Caco-2 (cell line): ENCODE results near the gene RYR1. TPM values are rescaled to one million over a fixed set of nuclear protein-coding genes. Genes with fewer than 3 reads are reported as not detected.
"Not testable (repeated sequence)": the region's sequence is repeated elsewhere in the genome, so short reads cannot be mapped to it uniquely, and the experiment has no call there.

Source experiments
- BruUV-seq: library from RNA; stranded (reverse); fragments of 400-500 nt; replicated peaks from 2 replicates; lab custom pipeline; 2021; lab: Mats Ljungman, UMichigan
- CTCF ChIA-PET: fragments of 300-600 bp; sonication (Branson Sonifier 250); formaldehyde crosslinking; loops from one replicate; lab custom pipeline; 2022; ENCODE audit warnings: antibody characterized with exemption; lab: Charles Lee
- POLR2A ChIA-PET: fragments of 300-600 bp; sonication (Branson Sonifier 250); formaldehyde crosslinking; loops from one replicate; lab custom pipeline; 2022; ENCODE audit warnings: antibody characterized with exemption; lab: Charles Lee
- DNase-seq, 2 experiments: peaks; one replicate each; pipeline versions ENCODE4 v3.0.0 to v3.0.0-alpha.2; 2020 to 2022
- H3K27me3 ChIP-seq: replicated peaks from 2 replicates; pipeline ENCODE4 v1.6.0; 2011; ENCODE audit warnings: low read length; ENCODE audit not compliant: control insufficient read depth, insufficient read depth
- H3K36me3 ChIP-seq: 2 replicates; pipeline ENCODE4 v1.5.1; 2011; ENCODE audit warnings: low read length; ENCODE audit not compliant: control insufficient read depth, insufficient read depth
- H3K4me1 ChIP-seq: fragments of 250-450 bp; sonication (Bioruptor Pico); 2 replicates; pipeline ENCODE4 v1.5.1; 2020; ENCODE audit warnings: mild to moderate bottlenecking
- H3K4me3 ChIP-seq: 2 replicates; pipeline ENCODE4 v1.5.1; 2011; ENCODE audit warnings: low read depth, mild to moderate bottlenecking, control low read depth, low read length
- H3K9me3 ChIP-seq: fragments of 250-450 bp; sonication (Bioruptor Pico); 2 replicates; pipeline ENCODE4 v1.5.1; 2020; ENCODE audit warnings: mild to moderate bottlenecking, moderate library complexity
- H3K27ac Mint-ChIP-seq: one replicate; pipeline ENCODE4 v1.8.0; 2022; ENCODE audit warnings: mixed read lengths; ENCODE audit not compliant: unreplicated experiment
- H3K27me3 Mint-ChIP-seq: one replicate; pipeline ENCODE4 v1.8.0; 2022; ENCODE audit warnings: mixed read lengths; ENCODE audit not compliant: insufficient read depth, unreplicated experiment
- H3K36me3 Mint-ChIP-seq: one replicate; pipeline ENCODE4 v1.8.0; 2022; ENCODE audit warnings: mild to moderate bottlenecking, mixed read lengths; ENCODE audit not compliant: insufficient read depth, unreplicated experiment
- H3K4me1 Mint-ChIP-seq: one replicate; pipeline ENCODE4 v1.8.0; 2022; ENCODE audit warnings: low read depth, mixed read lengths; ENCODE audit not compliant: unreplicated experiment
- H3K4me3 Mint-ChIP-seq: one replicate; pipeline ENCODE4 v1.8.0; 2022; ENCODE audit warnings: mild to moderate bottlenecking, moderate library complexity, mixed read lengths; ENCODE audit not compliant: unreplicated experiment
- H3K9me3 Mint-ChIP-seq: one replicate; pipeline ENCODE4 v1.8.0; 2022; ENCODE audit warnings: mixed read lengths; ENCODE audit not compliant: unreplicated experiment
- CTCF ChIP-seq, 2 experiments: fragments of 200-600 bp in 1 of 2; IDR thresholded peaks; 1 replicate in 1 of 2; 2 replicates in 1 of 2; pipeline versions ENCODE4 v1.5.1 to v1.8.0; 2011 to 2022; ENCODE audit warnings: antibody characterized with exemption in 1 of 2, control low read depth in 1 of 2, inconsistent platforms in 1 of 2, low read depth in 1 of 2, low read length in 1 of 2, mild to moderate bottlenecking in 1 of 2, moderate library complexity in 1 of 2; ENCODE audit not compliant: insufficient read depth in 1 of 2, severe bottlenecking in 1 of 2, unreplicated experiment in 1 of 2
- intact Hi-C: fragments of 100-400 bp; cut with micrococcal nuclease; formaldehyde crosslinking; loops from one replicate; pipeline ENCODE4 v1.10.0; 2022; ENCODE audit not compliant: unreplicated experiment
- total RNA-seq: library from RNA; stranded (reverse); gene quantifications from 2 replicates; pipeline ENCODE4 v1.2.3, GENCODE V29; 2022

Gene RYR1
- total RNA-seq, 1 experiment from 2014 or later = 5.6 TPM

GRCh38 chr19:38556521-38557174, 123.2 kb downstream of the RYR1 start:
- peaks cover under 1% of the 10 kb centered on the region for H3K36me3 Mint-ChIP-seq
- no peak overlapping the region for H3K27ac Mint-ChIP-seq
- BruUV-seq = no TSS peak
- ChIA-PET CTCF (interaction anchor here (0.6 to 1.9 kb wide), 3 partner anchors 18 to 418 kb away, joined by 3 to 6 read pairs (median 3); partner anchors contain the start of gene FAM98C), POLR2A (no interaction called here)
- H3K4me3 Mint-ChIP-seq = no peak overlapping the region
- no peaks in the 10 kb centered on the region for H3K9me3 ChIP-seq
- TF ChIP-seq CTCF (IDR thresholded peaks at IDR 0.05; ENCODE audit: insufficient read depth in 1 of 2, low read depth in 1 of 2, low read length in 1 of 2, severe bottlenecking in 1 of 2, unreplicated experiment in 1 of 2) = peak; percentile 32 to 58
- H3K27me3 Mint-ChIP-seq = peaks cover 7% of the 10 kb centered on the region
- H3K9me3 Mint-ChIP-seq = no peaks in the 10 kb centered on the region
- peak in 1 of 2 experiments; percentile 32 for DNase-seq
- intact Hi-C loops = no loop called here
- H3K4me3 ChIP-seq = no peak overlapping the region
- no peaks in the 10 kb centered on the region for H3K4me1 ChIP-seq
- no peaks in the 10 kb centered on the region for H3K4me1 Mint-ChIP-seq
- no peaks in the 10 kb centered on the region for H3K27me3 ChIP-seq
- no peaks in the 10 kb centered on the region for H3K36me3 ChIP-seq

- ChIA-PET CTCF (interaction anchor here (1.9 kb wide), 1 partner anchor 155 kb away, joined by 6 read pairs; the partner anchor contains the start of gene FAM98C), POLR2A (no interaction called here)
- H3K36me3 Mint-ChIP-seq = no peaks in the 10 kb centered on the region
- intact Hi-C loops = no loop called here
- Histone ChIP-seq H3K4me1 (no peaks in the 10 kb centered on the region), H3K9me3 (no peaks in the 10 kb centered on the region), H3K4me3 (no peak overlapping the region), H3K36me3 (no peaks in the 10 kb centered on the region), H3K27me3 (no peaks in the 10 kb centered on the region)
- H3K27ac Mint-ChIP-seq = no peak overlapping the region
- no peak overlapping the region for H3K4me3 Mint-ChIP-seq
- H3K9me3 Mint-ChIP-seq = no peaks in the 10 kb centered on the region
- DNase-seq = peak in 1 of 2 experiments; percentile 29
- no peaks in the 10 kb centered on the region for H3K4me1 Mint-ChIP-seq
- TF ChIP-seq CTCF (IDR thresholded peaks at IDR 0.05; ENCODE audit: insufficient read depth in 1 of 2, low read depth in 1 of 2, low read length in 1 of 2, severe bottlenecking in 1 of 2, unreplicated experiment in 1 of 2) = peak in 1 of 2 experiments; percentile 29
- no TSS peak for BruUV-seq
- H3K27me3 Mint-ChIP-seq = peaks cover 9% of the 10 kb centered on the region
Measured at GRCh38 chr19:38557205-38557799, 123.8 kb downstream of the RYR1 start.

- H3K9me3 ChIP-seq, DNase-seq, POLR2A ChIA-PET, H3K4me1 Mint-ChIP-seq, H3K36me3 Mint-ChIP-seq, intact Hi-C loops, CTCF ChIA-PET, H3K4me1 ChIP-seq, H3K9me3 Mint-ChIP-seq, H3K4me3 Mint-ChIP-seq, BruUV-seq, H3K27me3 ChIP-seq, H3K4me3 ChIP-seq, H3K36me3 ChIP-seq, H3K27ac Mint-ChIP-seq: not testable (repeated sequence)
- H3K27me3 Mint-ChIP-seq = peaks cover 11% of the 10 kb centered on the region
Measured at GRCh38 chr19:38558933-38559332, 125.4 kb downstream of the RYR1 start.
